Measurements from ENCODE around the gene RNF220.

GRCh38 chr1:44609768-44610526 lies 204.9 kb downstream of the RNF220 start:
- TF ChIP-seq, protein P1, sequence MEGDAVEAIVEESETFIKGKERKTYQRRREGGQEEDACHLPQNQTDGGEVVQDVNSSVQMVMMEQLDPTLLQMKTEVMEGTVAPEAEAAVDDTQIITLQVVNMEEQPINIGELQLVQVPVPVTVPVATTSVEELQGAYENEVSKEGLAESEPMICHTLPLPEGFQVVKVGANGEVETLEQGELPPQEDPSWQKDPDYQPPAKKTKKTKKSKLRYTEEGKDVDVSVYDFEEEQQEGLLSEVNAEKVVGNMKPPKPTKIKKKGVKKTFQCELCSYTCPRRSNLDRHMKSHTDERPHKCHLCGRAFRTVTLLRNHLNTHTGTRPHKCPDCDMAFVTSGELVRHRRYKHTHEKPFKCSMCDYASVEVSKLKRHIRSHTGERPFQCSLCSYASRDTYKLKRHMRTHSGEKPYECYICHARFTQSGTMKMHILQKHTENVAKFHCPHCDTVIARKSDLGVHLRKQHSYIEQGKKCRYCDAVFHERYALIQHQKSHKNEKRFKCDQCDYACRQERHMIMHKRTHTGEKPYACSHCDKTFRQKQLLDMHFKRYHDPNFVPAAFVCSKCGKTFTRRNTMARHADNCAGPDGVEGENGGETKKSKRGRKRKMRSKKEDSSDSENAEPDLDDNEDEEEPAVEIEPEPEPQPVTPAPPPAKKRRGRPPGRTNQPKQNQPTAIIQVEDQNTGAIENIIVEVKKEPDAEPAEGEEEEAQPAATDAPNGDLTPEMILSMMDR (IDR thresholded peaks at IDR 0.05) = no peak
- TF ChIP-seq POLR2A (IDR thresholded peaks at IDR 0.05) = no peak
